Stimulated activated CD4-positive, alpha-beta T cell treated with anti-CD3 and anti-CD28 coated beads, Interleukin-15, amount 100 ng/mL, for 48 hours (primary cell): ENCODE measurements around the gene HECTD4.
"Not testable (repeated sequence)": the region's sequence is repeated elsewhere in the genome, so short reads cannot be mapped to it uniquely, and the experiment has no call there.

Experiments
- DNase-seq, 2 donors: peaks; one replicate each; pipeline ENCODE4 v3.0.0-alpha.2; 2020; ENCODE audit warnings: low read depth in 2 of 2

The HECTD4 gene

GRCh38 chr12:112406519-112407488 lies 24.6 kb upstream of the HECTD4 start:
- no peak for DNase-seq

GRCh38 chr12:112401903-112402498 lies 19.8 kb upstream of the HECTD4 start:
- no peak for DNase-seq

GRCh38 chr12:112401054-112401453 lies 18.8 kb upstream of the HECTD4 start:
- DNase-seq: no peak

- no peak for DNase-seq
Measured at GRCh38 chr12:112393328-112393727, 11.1 kb upstream of the HECTD4 start.

- not testable (repeated sequence) for DNase-seq
Measured at GRCh38 chr12:112389922-112390654, 7.9 kb upstream of the HECTD4 start.

- DNase-seq: no peak
Measured at GRCh38 chr12:112389228-112389627, 7.0 kb upstream of the HECTD4 start.

GRCh38 chr12:112386726-112387125 lies 4.5 kb upstream of the HECTD4 start:
- no peak for DNase-seq

- DNase-seq: no peak
Measured at GRCh38 chr12:112382866-112383265, 635 bp upstream of the HECTD4 start.

- no peak for DNase-seq
Measured at GRCh38 chr12:112381406-112381882, 787 bp downstream of the HECTD4 start.

- no peak for DNase-seq
Measured at GRCh38 chr12:112380663-112381405, 1.4 kb downstream of the HECTD4 start.

GRCh38 chr12:112375105-112375504 lies 7.1 kb downstream of the HECTD4 start:
- no peak for DNase-seq

- DNase-seq: no peak
Measured at GRCh38 chr12:112374166-112374740, 8.0 kb downstream of the HECTD4 start.

- DNase-seq: no peak
Measured at GRCh38 chr12:112370868-112371510, 11.2 kb downstream of the HECTD4 start.

GRCh38 chr12:112370199-112370598 lies 12.0 kb downstream of the HECTD4 start:
- no peak for DNase-seq

- no peak for DNase-seq
Measured at GRCh38 chr12:112368856-112369255, 13.4 kb downstream of the HECTD4 start.

GRCh38 chr12:112367965-112368364 lies 14.3 kb downstream of the HECTD4 start:
- DNase-seq: no peak

- no peak for DNase-seq
Measured at GRCh38 chr12:112362310-112362709, 19.9 kb downstream of the HECTD4 start.

GRCh38 chr12:112361271-112361670 lies 21.0 kb downstream of the HECTD4 start:
- no peak for DNase-seq

GRCh38 chr12:112359290-112359689 lies 22.9 kb downstream of the HECTD4 start:
- no peak for DNase-seq

GRCh38 chr12:112357214-112357613 lies 25.0 kb downstream of the HECTD4 start:
- DNase-seq: no peak

GRCh38 chr12:112354399-112354798 lies 27.8 kb downstream of the HECTD4 start:
- DNase-seq: no peak
